SK-N-SH treated with all-trans-retinoic acid at 6 μM for 48 hours (cell line): ENCODE measurements around the gene MGMT.

Experiments used
- ATAC-seq: fragments of 200-7000 bp; cut with Tn5 transposase; 3 replicates; pipeline ENCODE4 v1.9.1; 2020; ENCODE audit warnings: mild to moderate bottlenecking, moderate library complexity
- ARNTL ChIP-seq: fragments of 450-650 bp; formaldehyde crosslinking; IDR thresholded peaks from 2 replicates; pipeline ENCODE4 v1.5.0; 2020; ENCODE audit warnings: low read depth, mild to moderate bottlenecking, moderate library complexity, borderline replicate concordance
- BACH2 ChIP-seq: fragments of 250-450 bp; sonication (Bioruptor Pico); IDR thresholded peaks from 2 replicates; pipeline ENCODE4 v1.9.0; 2021; ENCODE audit warnings: mild to moderate bottlenecking, borderline replicate concordance
- CSDC2 ChIP-seq: fragments of 250-450 bp; sonication (Bioruptor Pico); IDR thresholded peaks from 2 replicates; pipeline ENCODE4 v1.5.0; 2020; ENCODE audit warnings: mild to moderate bottlenecking, moderate library complexity
- ESRRG ChIP-seq: fragments of 250-450 bp; sonication (Bioruptor Pico); IDR thresholded peaks from 2 replicates; pipeline ENCODE4 v1.6.1; 2021; ENCODE audit warnings: mild to moderate bottlenecking
- GLIS3 ChIP-seq: fragments of 250-450 bp; sonication (Bioruptor Pico); IDR thresholded peaks from 2 replicates; pipeline ENCODE4 v1.5.0; 2020; ENCODE audit warnings: mild to moderate bottlenecking, moderate library complexity
- OSR1 ChIP-seq: fragments of 250-450 bp; sonication (Bioruptor Pico); IDR thresholded peaks from 2 replicates; pipeline ENCODE4 v1.8.0; 2022; ENCODE audit warnings: moderate library complexity, mild to moderate bottlenecking, inconsistent platforms
- POU6F1 ChIP-seq: fragments of 250-450 bp; sonication (Bioruptor Pico); IDR thresholded peaks from 2 replicates; pipeline ENCODE4 v1.8.0; 2021; ENCODE audit warnings: low read depth, mild to moderate bottlenecking, moderate library complexity, borderline replicate concordance
- PPARA ChIP-seq: fragments of 250-450 bp; sonication (Bioruptor Pico); IDR thresholded peaks from 2 replicates; pipeline ENCODE4 v1.5.0; 2020; ENCODE audit warnings: mild to moderate bottlenecking, borderline replicate concordance
- RARB ChIP-seq: fragments of 250-450 bp; sonication (Bioruptor Pico); IDR thresholded peaks from 2 replicates; pipeline ENCODE4 v1.8.0; 2021; ENCODE audit warnings: mild to moderate bottlenecking, moderate library complexity
- SNAI2 ChIP-seq: fragments of 250-450 bp; sonication (Bioruptor Pico); IDR thresholded peaks from 2 replicates; pipeline ENCODE4 v1.5.0; 2020; ENCODE audit warnings: mild to moderate bottlenecking, moderate library complexity
- TCF4 ChIP-seq: fragments of 250-450 bp; sonication (Bioruptor Pico); IDR thresholded peaks from 2 replicates; pipeline ENCODE4 v1.8.0; 2021; ENCODE audit warnings: mild to moderate bottlenecking, moderate library complexity, borderline replicate concordance
- TOX ChIP-seq: fragments of 250-450 bp; sonication (Bioruptor Pico); IDR thresholded peaks from 2 replicates; pipeline ENCODE4 v1.8.0; 2021; ENCODE audit warnings: mild to moderate bottlenecking, moderate library complexity, borderline replicate concordance
- TSHZ2 ChIP-seq: fragments of 250-450 bp; sonication (Bioruptor Pico); IDR thresholded peaks from 2 replicates; pipeline ENCODE4 v1.5.0; 2020; ENCODE audit warnings: mild to moderate bottlenecking, moderate library complexity
- ZC3H10 ChIP-seq: fragments of 250-450 bp; sonication (Bioruptor Pico); IDR thresholded peaks from 2 replicates; pipeline ENCODE4 v1.5.1; 2021; ENCODE audit warnings: mild to moderate bottlenecking, moderate library complexity
- ZFP30 ChIP-seq: fragments of 450-650 bp; formaldehyde crosslinking; IDR thresholded peaks from 2 replicates; pipeline ENCODE4 v1.5.0; 2022; ENCODE audit warnings: mild to moderate bottlenecking, moderate library complexity
- ZNF565 ChIP-seq: fragments of 450-650 bp; formaldehyde crosslinking; conservative IDR thresholded peaks from 2 replicates; pipeline ENCODE4 v1.5.0; 2020; ENCODE audit warnings: low read depth, mild to moderate bottlenecking, moderate library complexity
- ZNF70 ChIP-seq: fragments of 450-650 bp; formaldehyde crosslinking; IDR thresholded peaks from 2 replicates; pipeline ENCODE4 v1.5.0; 2020; ENCODE audit warnings: mild to moderate bottlenecking, moderate library complexity
- ZNF8 ChIP-seq: fragments of 450-650 bp; formaldehyde crosslinking; IDR thresholded peaks from 2 replicates; pipeline ENCODE4 v1.5.0; 2020; ENCODE audit warnings: mild to moderate bottlenecking, moderate library complexity
- TF ChIP-seq, protein P1 (sequence below): fragments of 250-450 bp; sonication (Bioruptor Pico); IDR thresholded peaks from 2 replicates; pipeline ENCODE4 v1.5.1; 2021; ENCODE audit warnings: mild to moderate bottlenecking, moderate library complexity
- TF ChIP-seq, protein P2 (sequence below): fragments of 250-450 bp; sonication (Bioruptor Pico); IDR thresholded peaks from 2 replicates; pipeline ENCODE4 v1.8.0; 2020; ENCODE audit warnings: mild to moderate bottlenecking, moderate library complexity, borderline replicate concordance
- TF ChIP-seq, protein P3 (sequence below): fragments of 250-450 bp; sonication (Bioruptor Pico); IDR thresholded peaks from 2 replicates; pipeline ENCODE4 v1.5.1; 2020; ENCODE audit warnings: low read depth, mild to moderate bottlenecking, moderate library complexity

Gene MGMT

GRCh38 chr10:129517680-129518057 is 50.6 kb downstream of the MGMT start (continued):
- TF ChIP-seq POU6F1 (no peak), TOX (no peak)
- TF ChIP-seq, all 23 proteins: peak for 0

DNA sequence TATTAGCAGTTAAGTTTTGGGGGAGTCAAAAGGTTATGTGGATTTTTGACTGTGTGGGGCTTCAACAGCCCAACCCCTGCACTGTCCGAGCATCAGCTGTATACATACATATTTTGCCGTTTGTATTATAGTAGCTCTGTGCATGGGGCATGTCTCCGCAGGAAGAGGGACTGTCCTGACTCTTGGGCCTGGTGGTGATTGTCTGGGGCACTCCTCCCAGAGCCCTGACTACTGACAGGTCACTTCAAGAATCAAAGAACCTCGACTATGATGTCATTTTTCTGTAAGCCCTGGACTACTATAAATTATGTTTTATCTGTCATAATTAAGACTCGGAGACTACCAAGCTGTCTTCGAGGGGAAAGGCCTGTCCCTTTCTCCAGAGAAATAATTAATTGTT is 51.8 kb downstream of the MGMT start:
- TF ChIP-seq TCF4 (CRISPR knock-in tag) (no peak), SNAI2 (no peak), GLIS3 (no peak), ZFP30 (CRISPR knock-in tag) (no peak), ZNF70 (CRISPR knock-in tag) (no peak), ARNTL (CRISPR knock-in tag) (no peak)
- TF ChIP-seq, protein P1, sequence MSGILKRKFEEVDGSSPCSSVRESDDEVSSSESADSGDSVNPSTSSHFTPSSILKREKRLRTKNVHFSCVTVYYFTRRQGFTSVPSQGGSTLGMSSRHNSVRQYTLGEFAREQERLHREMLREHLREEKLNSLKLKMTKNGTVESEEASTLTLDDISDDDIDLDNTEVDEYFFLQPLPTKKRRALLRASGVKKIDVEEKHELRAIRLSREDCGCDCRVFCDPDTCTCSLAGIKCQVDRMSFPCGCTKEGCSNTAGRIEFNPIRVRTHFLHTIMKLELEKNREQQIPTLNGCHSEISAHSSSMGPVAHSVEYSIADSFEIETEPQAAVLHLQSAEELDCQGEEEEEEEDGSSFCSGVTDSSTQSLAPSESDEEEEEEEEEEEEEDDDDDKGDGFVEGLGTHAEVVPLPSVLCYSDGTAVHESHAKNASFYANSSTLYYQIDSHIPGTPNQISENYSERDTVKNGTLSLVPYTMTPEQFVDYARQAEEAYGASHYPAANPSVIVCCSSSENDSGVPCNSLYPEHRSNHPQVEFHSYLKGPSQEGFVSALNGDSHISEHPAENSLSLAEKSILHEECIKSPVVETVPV (CRISPR knock-in tag) = no peak
- no peak for ATAC-seq

GRCh38 chr10:129520440-129521080 is 53.5 kb downstream of the MGMT start:
- ATAC-seq = no peak
- TF ChIP-seq ZNF565 (CRISPR knock-in tag) (no peak), TOX (no peak), TCF4 (CRISPR knock-in tag) (no peak), GLIS3 (no peak), CSDC2 (no peak), OSR1 (CRISPR knock-in tag) (no peak), POU6F1 (no peak), RARB (CRISPR knock-in tag) (no peak)
- TF ChIP-seq, protein P2, sequence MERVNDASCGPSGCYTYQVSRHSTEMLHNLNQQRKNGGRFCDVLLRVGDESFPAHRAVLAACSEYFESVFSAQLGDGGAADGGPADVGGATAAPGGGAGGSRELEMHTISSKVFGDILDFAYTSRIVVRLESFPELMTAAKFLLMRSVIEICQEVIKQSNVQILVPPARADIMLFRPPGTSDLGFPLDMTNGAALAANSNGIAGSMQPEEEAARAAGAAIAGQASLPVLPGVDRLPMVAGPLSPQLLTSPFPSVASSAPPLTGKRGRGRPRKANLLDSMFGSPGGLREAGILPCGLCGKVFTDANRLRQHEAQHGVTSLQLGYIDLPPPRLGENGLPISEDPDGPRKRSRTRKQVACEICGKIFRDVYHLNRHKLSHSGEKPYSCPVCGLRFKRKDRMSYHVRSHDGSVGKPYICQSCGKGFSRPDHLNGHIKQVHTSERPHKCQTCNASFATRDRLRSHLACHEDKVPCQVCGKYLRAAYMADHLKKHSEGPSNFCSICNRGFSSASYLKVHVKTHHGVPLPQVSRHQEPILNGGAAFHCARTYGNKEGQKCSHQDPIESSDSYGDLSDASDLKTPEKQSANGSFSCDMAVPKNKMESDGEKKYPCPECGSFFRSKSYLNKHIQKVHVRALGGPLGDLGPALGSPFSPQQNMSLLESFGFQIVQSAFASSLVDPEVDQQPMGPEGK (CRISPR knock-in tag) = no peak
- TF ChIP-seq, protein P3, sequence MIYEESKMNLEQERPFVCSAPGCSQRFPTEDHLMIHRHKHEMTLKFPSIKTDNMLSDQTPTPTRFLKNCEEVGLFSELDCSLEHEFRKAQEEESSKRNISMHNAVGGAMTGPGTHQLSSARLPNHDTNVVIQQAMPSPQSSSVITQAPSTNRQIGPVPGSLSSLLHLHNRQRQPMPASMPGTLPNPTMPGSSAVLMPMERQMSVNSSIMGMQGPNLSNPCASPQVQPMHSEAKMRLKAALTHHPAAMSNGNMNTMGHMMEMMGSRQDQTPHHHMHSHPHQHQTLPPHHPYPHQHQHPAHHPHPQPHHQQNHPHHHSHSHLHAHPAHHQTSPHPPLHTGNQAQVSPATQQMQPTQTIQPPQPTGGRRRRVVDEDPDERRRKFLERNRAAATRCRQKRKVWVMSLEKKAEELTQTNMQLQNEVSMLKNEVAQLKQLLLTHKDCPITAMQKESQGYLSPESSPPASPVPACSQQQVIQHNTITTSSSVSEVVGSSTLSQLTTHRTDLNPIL (CRISPR knock-in tag) = no peak

DNA sequence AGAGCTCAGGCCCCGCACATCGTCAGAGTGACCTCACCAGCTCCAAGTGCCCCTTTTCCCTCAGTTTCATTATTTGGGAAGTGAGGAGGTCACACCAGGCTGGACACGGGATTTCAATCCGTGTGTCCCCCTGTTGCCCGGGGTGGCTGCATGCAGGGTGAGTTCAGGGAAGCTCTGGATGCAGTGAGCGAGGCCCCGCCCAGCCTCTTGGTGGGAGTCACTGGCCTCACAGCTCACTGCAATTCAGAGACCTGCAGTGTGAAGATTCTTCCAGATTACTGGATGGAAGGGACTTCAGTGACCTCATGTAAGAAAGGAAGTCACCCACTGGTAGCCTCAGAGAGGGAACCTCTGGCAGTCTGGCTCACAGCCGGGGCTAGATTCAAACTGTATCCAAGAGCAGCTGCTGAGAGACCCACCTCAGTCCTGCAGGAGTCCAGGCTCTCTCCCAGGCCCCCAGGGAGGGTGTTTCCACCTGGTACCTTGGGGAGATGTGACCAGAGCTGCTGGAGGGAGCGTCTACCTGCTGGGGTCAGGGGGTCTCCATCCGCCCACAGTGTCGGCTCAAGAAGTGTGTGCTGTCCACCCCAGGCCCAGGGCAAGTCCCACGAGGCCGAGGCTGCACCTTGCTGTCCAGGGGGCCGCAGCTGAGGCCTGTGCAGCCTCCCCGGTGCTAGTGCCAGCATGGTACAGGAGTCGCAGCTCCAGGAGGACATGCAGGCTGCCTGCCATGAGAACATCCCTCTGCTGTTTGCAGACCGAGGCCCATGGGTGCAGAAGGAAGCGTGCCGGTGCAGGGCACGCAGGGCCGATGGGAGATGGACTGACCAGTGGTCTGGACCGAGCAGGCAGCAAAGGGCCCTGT is 54.4 kb downstream of the MGMT start:
- TF ChIP-seq TCF4 (CRISPR knock-in tag) (no peak), ZNF8 (no peak), ESRRG (CRISPR knock-in tag) (no peak)
- TF ChIP-seq, all 23 proteins: peak for 0
- no peak for ATAC-seq

- ATAC-seq = no peak
- TF ChIP-seq SNAI2 (no peak), TSHZ2 (CRISPR knock-in tag) (no peak), PPARA (CRISPR knock-in tag) (no peak), TCF4 (CRISPR knock-in tag) (no peak), ZNF8 (no peak), ZFP30 (CRISPR knock-in tag) (no peak), ZC3H10 (CRISPR knock-in tag) (no peak), ESRRG (CRISPR knock-in tag) (no peak), BACH2 (CRISPR knock-in tag) (no peak), GLIS3 (no peak)
- TF ChIP-seq, protein P3 (CRISPR knock-in tag) = no peak
Observed at GRCh38 chr10:129522041-129522585, 55.1 kb downstream of the MGMT start.
